Esophagus muscularis mucosa (tissue), 4 donors: ENCODE data around the gene NAV2.

Source experiments
- CTCF ChIP-seq, 3 experiments: fragments of 200-600 bp in 2 of 3; fragments of 450-650 bp in 1 of 3; sonication (generic) in 2 of 3; IDR thresholded peaks; one replicate each; pipeline ENCODE4 v1.5.1; 2017 to 2019; ENCODE audit warnings: antibody characterized with exemption in 3 of 3, mild to moderate bottlenecking in 2 of 3, moderate library complexity in 1 of 3
- EP300 ChIP-seq: sonication (generic); formaldehyde crosslinking; IDR thresholded peaks from one replicate; pipeline ENCODE4 v1.6.1; 2017; ENCODE audit warnings: antibody characterized with exemption
- POLR2A ChIP-seq: fragments of 450-650 bp; IDR thresholded peaks from one replicate; pipeline ENCODE4 v1.6.1; 2017; ENCODE audit warnings: antibody characterized with exemption, moderate library complexity, mild to moderate bottlenecking, low read depth
- POLR2AphosphoS5 ChIP-seq, 2 donors: sonication (generic); formaldehyde crosslinking; IDR thresholded peaks; one replicate each; pipeline ENCODE4 v1.6.1; 2017; ENCODE audit warnings: antibody characterized with exemption in 2 of 2

GRCh38 chr11:19704213-19704612, 8.4 kb upstream of the NAV2 start:
- no peak for TF ChIP-seq POLR2AphosphoS5 (IDR thresholded peaks at IDR 0.05)
- TF ChIP-seq CTCF (IDR thresholded peaks at IDR 0.05), result no peak
- TF ChIP-seq POLR2A, result no peak
- TF ChIP-seq EP300, result no peak
